ENCODE measurements around the gene ESF1. TPM values are rescaled to one million over a fixed set of nuclear protein-coding genes. Genes with fewer than 3 reads are reported as not detected.

The ESF1 gene
- total RNA-seq, 1 experiment from 2014 or later = 22.7 TPM

GRCh38 chr20:13810446-13810845 lies 25.7 kb upstream of the ESF1 start:
- Mint-ChIP-seq H3K36me3 (ENCODE audit: insufficient read depth, unreplicated experiment) (no peaks in the 10 kb centered on the region), H3K4me1 (ENCODE audit: low read depth, unreplicated experiment) (no peaks in the 10 kb centered on the region), H3K9me3 (ENCODE audit: unreplicated experiment) (no peaks in the 10 kb centered on the region), H3K4me3 (ENCODE audit: unreplicated experiment) (no peak overlapping the region), H3K27me3 (ENCODE audit: insufficient read depth, unreplicated experiment) (no peaks in the 10 kb centered on the region), H3K27ac (ENCODE audit: unreplicated experiment) (no peak overlapping the region)
- TF ChIP-seq CTCF (IDR thresholded peaks at IDR 0.05; ENCODE audit: insufficient read depth in 1 of 2, low read depth in 1 of 2, low read length in 1 of 2, severe bottlenecking in 1 of 2, unreplicated experiment in 1 of 2) = no peak
- H3K27me3 ChIP-seq (replicated peaks; ENCODE audit: control insufficient read depth, insufficient read depth, low read length) = no peaks in the 10 kb centered on the region
- H3K4me3 ChIP-seq (ENCODE audit: low read depth, low read length) = no peak overlapping the region
- ChIA-PET CTCF (no interaction called here), POLR2A (no interaction called here)
- no TSS peak for BruUV-seq (replicated peaks)
- no peaks in the 10 kb centered on the region for H3K9me3 ChIP-seq
- peaks cover 3% of the 10 kb centered on the region for H3K36me3 ChIP-seq (ENCODE audit: control insufficient read depth, insufficient read depth, low read length)
- no peak for DNase-seq
- H3K4me1 ChIP-seq = no peaks in the 10 kb centered on the region
- intact Hi-C loops (cut with micrococcal nuclease; ENCODE audit: unreplicated experiment) = no loop called here

GRCh38 chr20:13809855-13810254 lies 25.1 kb upstream of the ESF1 start:
- Histone ChIP-seq H3K4me3 (ENCODE audit: low read depth, low read length) (no peak overlapping the region), H3K36me3 (ENCODE audit: control insufficient read depth, insufficient read depth, low read length) (peaks cover 3% of the 10 kb centered on the region), H3K4me1 (no peaks in the 10 kb centered on the region), H3K9me3 (no peaks in the 10 kb centered on the region), H3K27me3 (replicated peaks; ENCODE audit: control insufficient read depth, insufficient read depth, low read length) (no peaks in the 10 kb centered on the region)
- Mint-ChIP-seq H3K36me3 (ENCODE audit: insufficient read depth, unreplicated experiment) (no peaks in the 10 kb centered on the region), H3K9me3 (ENCODE audit: unreplicated experiment) (no peaks in the 10 kb centered on the region), H3K4me1 (ENCODE audit: low read depth, unreplicated experiment) (no peaks in the 10 kb centered on the region), H3K27ac (ENCODE audit: unreplicated experiment) (no peak overlapping the region), H3K27me3 (ENCODE audit: insufficient read depth, unreplicated experiment) (no peaks in the 10 kb centered on the region), H3K4me3 (ENCODE audit: unreplicated experiment) (no peak overlapping the region)
- BruUV-seq (replicated peaks) = no TSS peak
- CTCF ChIA-PET = no interaction called here
- no peak for DNase-seq
- intact Hi-C loops (cut with micrococcal nuclease; ENCODE audit: unreplicated experiment) = no loop called here
- TF ChIP-seq CTCF (IDR thresholded peaks at IDR 0.05; ENCODE audit: insufficient read depth in 1 of 2, low read depth in 1 of 2, low read length in 1 of 2, severe bottlenecking in 1 of 2, unreplicated experiment in 1 of 2) = no peak
- POLR2A ChIA-PET = no interaction called here

GRCh38 chr20:13809373-13809772 lies 24.7 kb upstream of the ESF1 start:
- ChIA-PET POLR2A (no interaction called here), CTCF (no interaction called here)
- peaks cover 3% of the 10 kb centered on the region for H3K36me3 ChIP-seq (ENCODE audit: control insufficient read depth, insufficient read depth, low read length)

More at GRCh38 chr20:13809373-13809772, 24.7 kb upstream of the ESF1 start:
- H3K4me3 Mint-ChIP-seq (ENCODE audit: unreplicated experiment) = no peak overlapping the region
- BruUV-seq (replicated peaks) = no TSS peak
- Histone ChIP-seq H3K4me1 (no peaks in the 10 kb centered on the region), H3K9me3 (no peaks in the 10 kb centered on the region), H3K4me3 (ENCODE audit: low read depth, low read length) (no peak overlapping the region), H3K27me3 (replicated peaks; ENCODE audit: control insufficient read depth, insufficient read depth, low read length) (no peaks in the 10 kb centered on the region)
- no peak overlapping the region for H3K27ac Mint-ChIP-seq (ENCODE audit: unreplicated experiment)
- DNase-seq = no peak
- H3K9me3 Mint-ChIP-seq (ENCODE audit: unreplicated experiment) = no peaks in the 10 kb centered on the region
- intact Hi-C loops (cut with micrococcal nuclease; ENCODE audit: unreplicated experiment) = no loop called here
- H3K36me3 Mint-ChIP-seq (ENCODE audit: insufficient read depth, unreplicated experiment) = peaks cover 4% of the 10 kb centered on the region
- no peaks in the 10 kb centered on the region for H3K27me3 Mint-ChIP-seq (ENCODE audit: insufficient read depth, unreplicated experiment)
- no peaks in the 10 kb centered on the region for H3K4me1 Mint-ChIP-seq (ENCODE audit: low read depth, unreplicated experiment)
- no peak for TF ChIP-seq CTCF (IDR thresholded peaks at IDR 0.05; ENCODE audit: insufficient read depth in 1 of 2, low read depth in 1 of 2, low read length in 1 of 2, severe bottlenecking in 1 of 2, unreplicated experiment in 1 of 2)

Measured in Caco-2 (cell line).